HepG2 (cell line): ENCODE measurements around the gene CATSPERD. TPM values are rescaled to one million over a fixed set of nuclear protein-coding genes. Genes with fewer than 3 reads are reported as not detected.

Source experiments
- AHDC1 ChIP-seq: sonication (generic); formaldehyde crosslinking; IDR thresholded peaks from 2 replicates; pipeline ENCODE4 v1.5.1; 2020; ENCODE audit warnings: mild to moderate bottlenecking, missing genetic modification reagents, borderline replicate concordance
- ARID2 ChIP-seq: sonication (generic); formaldehyde crosslinking; IDR thresholded peaks from 2 replicates; pipeline ENCODE4 v1.8.1; 2022; ENCODE audit warnings: mild to moderate bottlenecking, missing genetic modification reagents, borderline replicate concordance
- DR1 ChIP-seq: sonication (generic); formaldehyde crosslinking; IDR thresholded peaks from 2 replicates; pipeline ENCODE4 v1.8.0; 2021; ENCODE audit warnings: mild to moderate bottlenecking, missing genetic modification reagents, inconsistent platforms
- EEA1 ChIP-seq: sonication (generic); formaldehyde crosslinking; IDR thresholded peaks from 2 replicates; pipeline ENCODE4 v1.5.1; 2020; ENCODE audit warnings: mild to moderate bottlenecking, missing genetic modification reagents, borderline replicate concordance
- IRF2 ChIP-seq: IDR thresholded peaks from 2 replicates; pipeline ENCODE4 v1.6.1; 2018; ENCODE audit warnings: missing genetic modification reagents, missing compliant biosample characterization
- KLF13 ChIP-seq: sonication (generic); formaldehyde crosslinking; IDR thresholded peaks from 2 replicates; pipeline ENCODE4 v1.4.0; 2020; ENCODE audit warnings: mild to moderate bottlenecking, missing genetic modification reagents
- MED8 ChIP-seq: sonication (generic); formaldehyde crosslinking; IDR thresholded peaks from 2 replicates; pipeline ENCODE4 v1.8.1; 2023; ENCODE audit warnings: mild to moderate bottlenecking, missing genetic modification reagents; ENCODE audit not compliant: insufficient replicate concordance
- PAWR ChIP-seq: sonication (generic); formaldehyde crosslinking; IDR thresholded peaks from 2 replicates; pipeline ENCODE4 v1.4.0; 2020; ENCODE audit warnings: missing genetic modification reagents, mild to moderate bottlenecking, borderline replicate concordance
- TAF1 ChIP-seq: sonication (generic); formaldehyde crosslinking; IDR thresholded peaks from 2 replicates; pipeline ENCODE4 v1.4.0; 2020; ENCODE audit warnings: missing genetic modification reagents
- ZBTB21 ChIP-seq: sonication (generic); formaldehyde crosslinking; IDR thresholded peaks from 2 replicates; pipeline ENCODE4 v1.4.0; 2020; ENCODE audit warnings: missing genetic modification reagents
- ZNF274 ChIP-seq: sonication (generic); formaldehyde crosslinking; IDR thresholded peaks from 2 replicates; pipeline ENCODE4 v1.5.1; 2020; ENCODE audit warnings: mild to moderate bottlenecking, missing genetic modification reagents
- ZNF296 ChIP-seq: sonication (generic); formaldehyde crosslinking; conservative IDR thresholded peaks from 2 replicates; pipeline ENCODE4 v1.5.0; 2020; ENCODE audit warnings: mild to moderate bottlenecking, missing genetic modification reagents
- ZNF335 ChIP-seq: sonication (generic); formaldehyde crosslinking; IDR thresholded peaks from 2 replicates; pipeline ENCODE4 v1.4.0; 2020; ENCODE audit warnings: missing genetic modification reagents
- ZNF350 ChIP-seq: sonication (generic); formaldehyde crosslinking; IDR thresholded peaks from 2 replicates; pipeline ENCODE4 v1.4.0; 2020; ENCODE audit warnings: mild to moderate bottlenecking, low read depth, missing genetic modification reagents, borderline replicate concordance
- ZNF367 ChIP-seq: sonication (generic); formaldehyde crosslinking; IDR thresholded peaks from 2 replicates; pipeline ENCODE4 v1.4.0; 2020; ENCODE audit warnings: missing genetic modification reagents, borderline replicate concordance
- ZSCAN31 ChIP-seq: sonication (generic); formaldehyde crosslinking; IDR thresholded peaks from 2 replicates; pipeline ENCODE4 v1.5.0; 2020; ENCODE audit warnings: low read depth, mild to moderate bottlenecking, missing genetic modification reagents
- polyA plus RNA-seq, 8 experiments: library from polyadenylated mRNA; depleted of rRNA in 3 of 8; stranded (reverse) in 7 of 8; unstranded in 1 of 8; fragments of >200 nt; fragmentation: Illumina TruSeq in 4 of 8; extraction: Trizol in 4 of 8; gene quantifications; 2 replicates each; pipeline versions ENCODE4 v1.2.1 to v1.2.3, GENCODE V29; 2011 to 2016; ENCODE audit warnings: low read depth in 4 of 8, missing spikeins in 1 of 8, mixed read lengths in 1 of 8; ENCODE audit not compliant: insufficient read depth in 1 of 8
- total RNA-seq, 5 experiments: library from RNA; depleted of rRNA; stranded (reverse); fragments of >200 nt; fragmentation: Illumina TruSeq; extraction: Trizol; gene quantifications; 2 replicates each; pipeline ENCODE4 v1.2.3, GENCODE V29; 2016; ENCODE audit warnings: low read depth in 1 of 5
- TF ChIP-seq, protein P1 (sequence below): sonication (generic); formaldehyde crosslinking; IDR thresholded peaks from 2 replicates; pipeline ENCODE4 v1.4.0; 2020; ENCODE audit warnings: missing genetic modification reagents
- TF ChIP-seq, protein P2 (sequence below): sonication (generic); formaldehyde crosslinking; IDR thresholded peaks from 2 replicates; pipeline ENCODE4 v1.8.0; 2022; ENCODE audit warnings: mild to moderate bottlenecking, missing genetic modification reagents, moderate library complexity

The CATSPERD gene
- total and polyA plus RNA-seq, 2 of the 13 experiments (the other 11 are each of a cell fraction or from before 2014, with no cell fraction given): 0.04 TPM; not detected in 1

GRCh38 chr19:5680437-5681368 is 39.7 kb upstream of the CATSPERD start, which contains the start of the genes HSD11B1L and MICOS13 (continued):
- TF ChIP-seq, protein P1, sequence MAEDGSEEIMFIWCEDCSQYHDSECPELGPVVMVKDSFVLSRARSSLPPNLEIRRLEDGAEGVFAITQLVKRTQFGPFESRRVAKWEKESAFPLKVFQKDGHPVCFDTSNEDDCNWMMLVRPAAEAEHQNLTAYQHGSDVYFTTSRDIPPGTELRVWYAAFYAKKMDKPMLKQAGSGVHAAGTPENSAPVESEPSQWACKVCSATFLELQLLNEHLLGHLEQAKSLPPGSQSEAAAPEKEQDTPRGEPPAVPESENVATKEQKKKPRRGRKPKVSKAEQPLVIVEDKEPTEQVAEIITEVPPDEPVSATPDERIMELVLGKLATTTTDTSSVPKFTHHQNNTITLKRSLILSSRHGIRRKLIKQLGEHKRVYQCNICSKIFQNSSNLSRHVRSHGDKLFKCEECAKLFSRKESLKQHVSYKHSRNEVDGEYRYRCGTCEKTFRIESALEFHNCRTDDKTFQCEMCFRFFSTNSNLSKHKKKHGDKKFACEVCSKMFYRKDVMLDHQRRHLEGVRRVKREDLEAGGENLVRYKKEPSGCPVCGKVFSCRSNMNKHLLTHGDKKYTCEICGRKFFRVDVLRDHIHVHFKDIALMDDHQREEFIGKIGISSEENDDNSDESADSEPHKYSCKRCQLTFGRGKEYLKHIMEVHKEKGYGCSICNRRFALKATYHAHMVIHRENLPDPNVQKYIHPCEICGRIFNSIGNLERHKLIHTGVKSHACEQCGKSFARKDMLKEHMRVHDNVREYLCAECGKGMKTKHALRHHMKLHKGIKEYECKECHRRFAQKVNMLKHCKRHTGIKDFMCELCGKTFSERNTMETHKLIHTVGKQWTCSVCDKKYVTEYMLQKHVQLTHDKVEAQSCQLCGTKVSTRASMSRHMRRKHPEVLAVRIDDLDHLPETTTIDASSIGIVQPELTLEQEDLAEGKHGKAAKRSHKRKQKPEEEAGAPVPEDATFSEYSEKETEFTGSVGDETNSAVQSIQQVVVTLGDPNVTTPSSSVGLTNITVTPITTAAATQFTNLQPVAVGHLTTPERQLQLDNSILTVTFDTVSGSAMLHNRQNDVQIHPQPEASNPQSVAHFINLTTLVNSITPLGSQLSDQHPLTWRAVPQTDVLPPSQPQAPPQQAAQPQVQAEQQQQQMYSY (CRISPR knock-in tag): no peak
- TF ChIP-seq ZNF335 (CRISPR knock-in tag) (peak; percentile 98), ZNF350 (CRISPR knock-in tag) (peak; percentile 95), ZNF296 (CRISPR knock-in tag) (no peak), ZBTB21 (no peak), IRF2 (CRISPR knock-in tag) (peak; percentile 95), ZSCAN31 (CRISPR knock-in tag) (no peak), TAF1 (CRISPR knock-in tag) (peak; percentile 66; the same call in 1 of the 2 replicates), MED8 (CRISPR knock-in tag) (peak; percentile 38), AHDC1 (CRISPR knock-in tag) (0 out of 2 replicates have a peak, but pooled peaks have one; percentile 9), ZNF367 (no peak), ARID2 (CRISPR knock-in tag) (no peak), ZNF274 (no peak), KLF13 (CRISPR knock-in tag) (no peak), DR1 (CRISPR knock-in tag) (0 out of 2 replicates have a peak, but pooled peaks have one; percentile 64), EEA1 (no peak), PAWR (no peak)
- TF ChIP-seq, protein P2, sequence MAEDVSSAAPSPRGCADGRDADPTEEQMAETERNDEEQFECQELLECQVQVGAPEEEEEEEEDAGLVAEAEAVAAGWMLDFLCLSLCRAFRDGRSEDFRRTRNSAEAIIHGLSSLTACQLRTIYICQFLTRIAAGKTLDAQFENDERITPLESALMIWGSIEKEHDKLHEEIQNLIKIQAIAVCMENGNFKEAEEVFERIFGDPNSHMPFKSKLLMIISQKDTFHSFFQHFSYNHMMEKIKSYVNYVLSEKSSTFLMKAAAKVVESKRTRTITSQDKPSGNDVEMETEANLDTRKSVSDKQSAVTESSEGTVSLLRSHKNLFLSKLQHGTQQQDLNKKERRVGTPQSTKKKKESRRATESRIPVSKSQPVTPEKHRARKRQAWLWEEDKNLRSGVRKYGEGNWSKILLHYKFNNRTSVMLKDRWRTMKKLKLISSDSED (CRISPR knock-in tag): no peak
